Upper lobe of left lung (tissue), 6 donors: ENCODE results near the gene RPS6KA3. TPM values are rescaled to one million over a fixed set of nuclear protein-coding genes. Genes with fewer than 3 reads are reported as not detected.

Source experiments
- ATAC-seq, 2 donors: fragments of 200-7000 bp; cut with Tn5 transposase; one replicate each; pipeline ENCODE4 v1.9.1; 2022; ENCODE audit warnings: mild to moderate bottlenecking in 2 of 2, moderate library complexity in 2 of 2; ENCODE audit not compliant: low FRiP score in 2 of 2
- DNase-seq, 2 donors: peaks; one replicate each; pipeline ENCODE4 v3.0.0-alpha.2; 2019 to 2020
- H3K27ac ChIP-seq, 4 donors: fragments of 200-600 bp; sonication (generic); one replicate each; pipeline ENCODE4 v1.5.1; 2016 to 2019
- H3K27me3 ChIP-seq, 4 donors: fragments of 200-600 bp; sonication (generic); one replicate each; pipeline ENCODE4 v1.5.1; 2017 to 2019
- H3K36me3 ChIP-seq, 4 donors: fragments of 200-600 bp; sonication (generic); one replicate each; pipeline ENCODE4 v1.5.1; 2016 to 2019
- H3K4me1 ChIP-seq, 4 donors: fragments of 200-600 bp; sonication (generic); one replicate each; pipeline ENCODE4 v1.5.1; 2018 to 2019
- H3K4me3 ChIP-seq, 4 donors: fragments of 200-600 bp; sonication (generic); one replicate each; pipeline ENCODE4 v1.5.1; 2017 to 2019; ENCODE audit warnings: mild to moderate bottlenecking in 2 of 4, moderate library complexity in 1 of 4
- H3K9me3 ChIP-seq, 4 donors: fragments of 200-600 bp; sonication (generic); one replicate each; pipeline ENCODE4 v1.5.1; 2018 to 2019
- CTCF ChIP-seq, 6 experiments: fragments of 450-650 bp in 4 of 6; fragments of 200-600 bp in 2 of 6; sonication (generic) in 2 of 6; IDR thresholded peaks; one replicate each; pipeline ENCODE4 v1.5.1; 2016 to 2019; ENCODE audit warnings: antibody characterized with exemption in 6 of 6
- EP300 ChIP-seq, 4 donors: sonication (generic); formaldehyde crosslinking; IDR thresholded peaks; one replicate each; pipeline ENCODE4 v1.5.1; 2017; ENCODE audit warnings: antibody characterized with exemption in 4 of 4, control low read depth in 2 of 4
- POLR2A ChIP-seq, 4 donors: fragments of 450-650 bp; IDR thresholded peaks; one replicate each; pipeline ENCODE4 v1.5.1; 2016 to 2017; ENCODE audit warnings: antibody characterized with exemption in 4 of 4, mild to moderate bottlenecking in 2 of 4
- POLR2AphosphoS5 ChIP-seq, 2 donors: sonication (generic); formaldehyde crosslinking; IDR thresholded peaks; one replicate each; pipeline ENCODE4 v1.5.1; 2017; ENCODE audit warnings: antibody characterized with exemption in 2 of 2
- WGBS, 2 donors: methylation state at CpG; one replicate each; pipeline ENCODE4 v1.1.5; 2017 to 2018; 5-methylcytosine and 5-hydroxymethylcytosine counted together
- total RNA-seq, 6 donors: library from RNA; depleted of rRNA in 4 of 6; stranded (reverse); fragments of >200 nt in 4 of 6; gene quantifications; one replicate each; pipeline versions ENCODE4 v1.1.0 to v1.2.1, GENCODE V29; 2016 to 2021
- donor health status: DM: no; HTN: no; CAD: no; lungs with moderate emphysema.
- donor health status: DM: no; HTN: yes; CAD: no; lungs with severe emphysema.

The RPS6KA3 gene
- total RNA-seq, 6 donors from 2014 or later: 24.6 to 93.0 (median 58.4) TPM

- Histone ChIP-seq H3K36me3 (peaks cover 0 to 23% (median 3%) of the 10 kb centered on the region in 4 donors), H3K27me3 (no peaks in the 10 kb centered on the region), H3K4me3 (no peak overlapping the region), H3K9me3 (no peaks in the 10 kb centered on the region), H3K27ac (no peak overlapping the region), H3K4me1 (peaks cover 0 to 3% (median 0%) of the 10 kb centered on the region in 4 donors)
- no peak for TF ChIP-seq POLR2A (IDR thresholded peaks at IDR 0.05)
- TF ChIP-seq CTCF (IDR thresholded peaks at IDR 0.05): no peak
- TF ChIP-seq POLR2AphosphoS5 (IDR thresholded peaks at IDR 0.05): no peak
- no peak for TF ChIP-seq EP300 (IDR thresholded peaks at IDR 0.05)
- DNase-seq (no peak), ATAC-seq (no peak)
- WGBS, 2 donors: 74 to 82% methylated on average over 4 of the region's 4 CpGs
Observed at GRCh38 chrX:20205927-20206708, 60.6 kb downstream of the RPS6KA3 start.

- no peaks in the 10 kb centered on the region for H3K4me1 ChIP-seq
- WGBS, 2 donors: 65 to 68% methylated on average over 5 to 6 of the region's 6 CpGs
- no peak overlapping the region for H3K4me3 ChIP-seq
- no peak for TF ChIP-seq CTCF (IDR thresholded peaks at IDR 0.05)
- TF ChIP-seq POLR2A (IDR thresholded peaks at IDR 0.05): no peak
- TF ChIP-seq POLR2AphosphoS5 (IDR thresholded peaks at IDR 0.05): no peak
- no peak for TF ChIP-seq EP300 (IDR thresholded peaks at IDR 0.05)
- ATAC-seq (no peak), DNase-seq (no peak)
- no peaks in the 10 kb centered on the region for H3K27me3 ChIP-seq
- H3K36me3 ChIP-seq: peaks cover 0 to 27% (median 3%) of the 10 kb centered on the region in 4 donors
- no peaks in the 10 kb centered on the region for H3K9me3 ChIP-seq
- no peak overlapping the region for H3K27ac ChIP-seq
Observed at GRCh38 chrX:20204351-20204750, 62.4 kb downstream of the RPS6KA3 start.

GRCh38 chrX:20197641-20198210, 69.0 kb downstream of the RPS6KA3 start:
- Histone ChIP-seq H3K4me1 (no peaks in the 10 kb centered on the region), H3K27ac (no peak overlapping the region), H3K36me3 (peaks cover 0 to 11% (median 0%) of the 10 kb centered on the region in 4 donors), H3K4me3 (no peak overlapping the region), H3K27me3 (no peaks in the 10 kb centered on the region), H3K9me3 (no peaks in the 10 kb centered on the region)
- ATAC-seq: no peak
- 65 to 88% methylated on average over 2 of the region's 2 CpGs for WGBS, 2 donors
- DNase-seq: no peak
- TF ChIP-seq POLR2A (IDR thresholded peaks at IDR 0.05) (no peak), CTCF (IDR thresholded peaks at IDR 0.05) (no peak), POLR2AphosphoS5 (IDR thresholded peaks at IDR 0.05) (no peak), EP300 (IDR thresholded peaks at IDR 0.05) (no peak)

- Histone ChIP-seq H3K27ac (no peak overlapping the region), H3K36me3 (peaks cover 0 to 43% (median 3%) of the 10 kb centered on the region in 4 donors), H3K4me1 (no peaks in the 10 kb centered on the region), H3K27me3 (no peaks in the 10 kb centered on the region), H3K4me3 (no peak overlapping the region), H3K9me3 (no peaks in the 10 kb centered on the region)
- ATAC-seq: no peak
- no peak for DNase-seq
- TF ChIP-seq POLR2A (IDR thresholded peaks at IDR 0.05) (no peak), EP300 (IDR thresholded peaks at IDR 0.05) (no peak)
Observed at GRCh38 chrX:20189171-20189570, 77.5 kb downstream of the RPS6KA3 start.

- Histone ChIP-seq H3K27ac (no peak overlapping the region), H3K4me3 (no peak overlapping the region), H3K27me3 (no peaks in the 10 kb centered on the region), H3K9me3 (no peaks in the 10 kb centered on the region), H3K4me1 (no peaks in the 10 kb centered on the region), H3K36me3 (peaks cover 0 to 26% (median 2%) of the 10 kb centered on the region in 4 donors)
- ATAC-seq (no peak), DNase-seq (no peak)
- 60 to 65% methylated on average over 3 of the region's 3 CpGs for WGBS, 2 donors
- no peak for TF ChIP-seq EP300 (IDR thresholded peaks at IDR 0.05)
Observed at GRCh38 chrX:20181598-20182329, 84.9 kb downstream of the RPS6KA3 start.
